Epithelial cell of esophagus (primary cell): ENCODE results near the gene SNRNP200.
A peak's percentile ranks its signal among the peaks of the same experiment; 100 is the strongest.

Source experiments
- DNase-seq: peaks from one replicate; pipeline ENCODE4 v3.0.0; 2010; ENCODE audit warnings: low read depth
- H3K4me3 ChIP-seq: 2 replicates; pipeline ENCODE4 v1.5.1; 2011; ENCODE audit warnings: mild to moderate bottlenecking, low read length, control low read depth
- CTCF ChIP-seq: IDR thresholded peaks from 2 replicates; pipeline ENCODE4 v1.5.1; 2011; ENCODE audit warnings: low read depth, mild to moderate bottlenecking, low read length, control low read depth, inconsistent platforms; ENCODE audit not compliant: insufficient read depth; ENCODE audit errors: missing control alignments

Gene SNRNP200

DNA sequence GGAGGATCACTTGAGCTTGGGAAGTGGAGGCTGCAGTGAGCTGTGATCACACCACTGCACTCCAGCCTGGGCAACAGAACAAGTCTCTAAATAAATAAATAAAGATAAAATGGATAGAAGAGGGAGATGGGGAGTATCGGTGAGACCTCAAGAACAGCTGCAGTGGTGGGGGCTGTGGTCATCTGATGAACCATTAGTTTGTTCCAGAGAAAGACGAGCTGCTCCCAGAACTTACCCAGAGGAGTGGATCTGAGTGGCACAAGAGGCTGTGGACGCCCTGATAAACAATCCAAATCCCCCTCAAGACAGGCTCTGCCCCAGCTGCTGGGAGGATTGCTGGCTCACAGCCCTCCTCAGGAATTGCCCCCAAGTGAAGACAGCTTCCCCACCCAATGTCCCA, 66.3 kb downstream of the SNRNP200 start:
- no peak for TF ChIP-seq CTCF
- no peak overlapping the region for H3K4me3 ChIP-seq

GRCh38 chr2:96238266-96238665, 67.1 kb downstream of the SNRNP200 start:
- no peak for DNase-seq
- no peak for TF ChIP-seq CTCF

More for the DNA sequence above, 66.3 kb downstream of the SNRNP200 start:
- no peak for DNase-seq

GRCh38 chr2:96236882-96237281, 68.5 kb downstream of the SNRNP200 start:
- no peak for TF ChIP-seq CTCF
- H3K4me3 ChIP-seq = no peak overlapping the region
- no peak for DNase-seq

More at GRCh38 chr2:96238266-96238665, 67.1 kb downstream of the SNRNP200 start:
- no peak overlapping the region for H3K4me3 ChIP-seq

GRCh38 chr2:96233880-96234316, 71.4 kb downstream of the SNRNP200 start:
- no peak for DNase-seq
- no peak overlapping the region for H3K4me3 ChIP-seq
- TF ChIP-seq CTCF = no peak

DNA sequence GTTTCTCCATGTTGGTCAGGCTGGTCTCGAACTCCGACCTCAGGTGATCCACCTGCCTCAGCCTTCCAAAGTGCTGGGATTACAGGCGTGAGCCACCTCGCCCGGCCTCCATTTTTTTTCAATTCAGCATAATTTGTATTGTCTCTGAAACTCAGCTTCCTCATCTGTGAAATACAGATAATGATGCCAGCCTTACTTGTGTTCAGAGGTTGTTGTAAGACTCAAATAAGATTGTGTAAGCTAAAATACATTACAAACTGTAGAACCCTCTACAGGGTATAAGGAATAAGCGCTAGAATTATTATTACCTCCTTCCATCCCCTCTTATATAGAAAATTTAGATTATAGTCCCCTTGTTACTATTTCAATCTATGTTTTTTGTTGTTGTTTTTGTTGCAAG, 71.9 kb downstream of the SNRNP200 start:
- TF ChIP-seq CTCF = no peak
- H3K4me3 ChIP-seq = no peak overlapping the region
- DNase-seq = no peak

- peak; percentile 39 for DNase-seq
- H3K4me3 ChIP-seq = no peak overlapping the region
- no peak for TF ChIP-seq CTCF
Observed at GRCh38 chr2:96231316-96231715, 74.0 kb downstream of the SNRNP200 start.

GRCh38 chr2:96225016-96225533, 80.3 kb downstream of the SNRNP200 start:
- no peak overlapping the region for H3K4me3 ChIP-seq
- no peak for TF ChIP-seq CTCF
- DNase-seq = no peak
